CD4-positive, alpha-beta T cell treated with Interleukin-15 for 1 hour (primary cell): ENCODE measurements around the gene KBTBD4.
A peak's percentile ranks its signal among the peaks of the same experiment; 100 is the strongest.
"Not testable (repeated sequence)": the region's sequence is repeated elsewhere in the genome, so short reads cannot be mapped to it uniquely, and the experiment has no call there.

Experiments used
- DNase-seq: peaks from one replicate; pipeline ENCODE4 v3.0.0-alpha.2; 2020

The KBTBD4 gene

GRCh38 chr11:47589977-47590861 is 11.4 kb upstream of the KBTBD4 start:
- no peak for DNase-seq

- no peak for DNase-seq
Measured at GRCh38 chr11:47589584-47589976, 10.8 kb upstream of the KBTBD4 start.

- no peak for DNase-seq
Measured at GRCh38 chr11:47589118-47589517, 10.3 kb upstream of the KBTBD4 start.

GRCh38 chr11:47587723-47588326 is 9.1 kb upstream of the KBTBD4 start:
- peak; percentile 57 for DNase-seq

- DNase-seq: no peak
Measured at GRCh38 chr11:47587039-47587716, 8.4 kb upstream of the KBTBD4 start.

- no peak for DNase-seq
Measured at GRCh38 chr11:47586098-47586855, 7.5 kb upstream of the KBTBD4 start, which contains the start of gene FAM180B. Gene FAM180B, plus strand, starts transcription at chr11:47586678. Its CDS starts 91 bp downstream, at chr11:47586769.

- no peak for DNase-seq
Measured at GRCh38 chr11:47583844-47584243, 5.1 kb upstream of the KBTBD4 start.

GRCh38 chr11:47577460-47578041 is 1.2 kb downstream of the KBTBD4 start:
- no peak for DNase-seq

- DNase-seq: no peak
Measured at GRCh38 chr11:47573321-47573720, 5.4 kb downstream of the KBTBD4 start.

GRCh38 chr11:47572715-47573255 is 6.0 kb downstream of the KBTBD4 start:
- no peak for DNase-seq

- DNase-seq: no peak
Measured at GRCh38 chr11:47571895-47572294, 6.9 kb downstream of the KBTBD4 start.

GRCh38 chr11:47571357-47571729 is 7.4 kb downstream of the KBTBD4 start:
- DNase-seq: no peak

- DNase-seq: no peak
Measured at GRCh38 chr11:47570651-47571356, 8.0 kb downstream of the KBTBD4 start.

- no peak for DNase-seq
Measured at GRCh38 chr11:47569646-47570045, 9.1 kb downstream of the KBTBD4 start.

GRCh38 chr11:47566149-47566698 is 12.5 kb downstream of the KBTBD4 start:
- no peak for DNase-seq

- peak; percentile 65 for DNase-seq
Measured at GRCh38 chr11:47565340-47566148, 13.2 kb downstream of the KBTBD4 start, which contains the start of gene PTPMT1. Gene PTPMT1, plus strand, starts transcription at chr11:47565599. Its CDS starts 24 bp downstream, at chr11:47565623.

- DNase-seq: no peak
Measured at GRCh38 chr11:47564933-47565339, 13.8 kb downstream of the KBTBD4 start.

- DNase-seq: not testable (repeated sequence)
Measured at GRCh38 chr11:47564366-47564765, 14.4 kb downstream of the KBTBD4 start.

- not testable (repeated sequence) for DNase-seq
Measured at GRCh38 chr11:47562393-47562792, 16.4 kb downstream of the KBTBD4 start.

GRCh38 chr11:47560426-47560825 is 18.3 kb downstream of the KBTBD4 start:
- DNase-seq: no peak
